Activated CD4-positive, CD25-positive, alpha-beta regulatory T cell treated with anti-CD3 and anti-CD28 coated beads, Interleukin-2, amount 50 U/mL, for 72 hours (primary cell): Measurements from ENCODE around the gene FADS1.

Source experiments
- DNase-seq: peaks from one replicate; pipeline ENCODE4 v3.0.0; 2021

The FADS1 gene

DNA sequence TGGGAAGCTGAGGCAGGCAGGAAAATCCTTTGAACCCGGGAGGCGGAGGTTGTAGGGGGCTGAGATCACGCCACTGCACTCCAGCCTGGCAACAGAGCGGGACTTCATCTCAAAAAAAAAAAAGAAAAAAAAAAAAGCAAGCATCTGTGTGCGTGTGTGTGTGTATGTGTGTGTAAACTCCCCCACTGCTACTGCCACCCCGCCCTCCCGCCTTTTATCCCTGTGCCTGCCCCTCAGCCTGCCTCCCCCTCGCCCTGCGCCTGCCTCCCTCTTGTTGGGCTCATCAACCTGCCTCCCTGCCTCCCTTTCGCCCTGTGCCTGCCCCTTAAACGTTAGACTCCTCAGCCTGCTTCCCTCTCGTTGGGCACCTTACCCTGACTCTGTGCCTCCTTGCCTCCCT lies 42.4 kb downstream of the FADS1 start:
- no peak for DNase-seq

DNA sequence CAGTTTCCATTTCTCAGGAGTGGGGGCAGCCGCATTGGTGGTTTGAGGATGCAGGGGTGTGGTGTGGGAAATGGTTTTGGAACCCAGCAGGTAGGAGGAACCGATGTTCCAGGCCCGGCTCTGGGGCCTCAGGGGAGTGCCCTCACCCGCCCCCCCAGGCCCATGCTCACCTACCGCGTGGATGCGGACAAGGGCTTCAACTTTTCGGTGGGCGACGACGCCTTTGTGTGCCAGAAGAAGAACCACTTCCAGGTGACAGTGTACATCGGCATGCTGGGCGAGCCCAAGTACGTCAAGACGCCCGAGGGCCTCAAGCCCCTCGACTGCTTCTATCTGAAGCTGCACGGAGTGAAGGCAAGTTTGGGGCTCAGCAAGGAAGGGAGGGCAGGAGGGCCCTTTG lies 43.0 kb downstream of the FADS1 start:
- DNase-seq: no peak

DNA sequence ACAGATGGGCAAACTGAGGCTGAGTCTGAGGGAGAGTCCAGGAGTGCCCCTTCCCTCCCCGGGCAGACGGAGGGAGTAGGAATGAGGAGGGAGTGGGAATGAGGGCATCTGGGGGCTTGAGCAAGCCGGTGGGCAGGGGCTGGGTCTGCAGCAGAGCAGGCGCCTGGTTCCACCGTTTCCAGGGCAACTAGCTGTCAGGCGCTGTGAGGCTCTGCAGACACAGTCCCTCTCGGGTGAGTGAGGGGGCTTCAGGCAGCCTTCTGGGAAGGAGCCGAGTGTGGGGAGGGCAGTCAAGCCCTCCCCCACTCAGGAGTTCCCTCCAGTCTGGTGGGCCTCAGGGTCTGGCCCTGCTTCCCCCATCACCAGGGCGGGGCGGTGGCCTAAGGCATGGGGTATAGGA lies 43.4 kb downstream of the FADS1 start:
- no peak for DNase-seq

- DNase-seq: no peak
Observed at GRCh38 chr11:61771985-61772455, 44.8 kb downstream of the FADS1 start.

- no peak for DNase-seq
Observed at GRCh38 chr11:61771195-61771894, 45.5 kb downstream of the FADS1 start.

GRCh38 chr11:61769946-61770683 lies 46.7 kb downstream of the FADS1 start:
- DNase-seq: no peak

DNA sequence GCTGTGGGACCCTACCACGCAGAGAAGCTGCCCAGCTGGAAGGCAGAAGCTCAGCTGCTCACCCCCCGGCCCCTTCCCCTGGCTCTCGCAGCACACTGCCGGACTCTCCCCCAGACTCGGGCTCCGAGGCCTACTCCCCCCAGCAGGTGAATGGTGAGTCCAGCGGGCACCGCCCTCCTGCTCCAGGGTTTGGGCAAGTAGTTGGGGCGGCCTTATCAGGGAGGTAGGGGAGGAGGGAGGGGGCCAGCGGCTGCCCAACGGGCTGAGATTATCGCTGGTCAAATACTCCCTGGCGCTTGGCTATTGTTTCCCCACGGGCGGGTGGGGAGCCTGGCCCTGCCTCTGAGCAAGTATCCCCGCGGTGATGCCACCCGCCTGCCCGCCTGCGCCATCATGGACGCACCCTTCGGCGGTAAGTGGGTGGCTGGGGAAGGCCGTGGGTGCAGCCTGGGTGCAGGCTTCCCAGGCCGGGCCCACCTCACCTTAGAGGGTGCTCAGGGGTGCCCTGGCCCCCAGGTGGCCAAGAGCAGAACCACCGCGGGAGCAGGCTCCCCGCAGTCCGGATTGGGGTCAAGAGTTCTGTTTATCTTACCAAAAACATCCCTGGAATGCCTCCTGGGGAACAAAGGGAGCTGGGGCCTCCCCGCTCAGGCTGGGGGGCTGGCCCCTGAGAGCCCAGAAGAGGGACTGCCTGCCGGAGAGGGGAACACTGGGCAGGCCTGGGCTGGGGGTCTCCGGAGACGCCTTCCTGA lies 47.5 kb downstream of the FADS1 start:
- DNase-seq: no peak

DNA sequence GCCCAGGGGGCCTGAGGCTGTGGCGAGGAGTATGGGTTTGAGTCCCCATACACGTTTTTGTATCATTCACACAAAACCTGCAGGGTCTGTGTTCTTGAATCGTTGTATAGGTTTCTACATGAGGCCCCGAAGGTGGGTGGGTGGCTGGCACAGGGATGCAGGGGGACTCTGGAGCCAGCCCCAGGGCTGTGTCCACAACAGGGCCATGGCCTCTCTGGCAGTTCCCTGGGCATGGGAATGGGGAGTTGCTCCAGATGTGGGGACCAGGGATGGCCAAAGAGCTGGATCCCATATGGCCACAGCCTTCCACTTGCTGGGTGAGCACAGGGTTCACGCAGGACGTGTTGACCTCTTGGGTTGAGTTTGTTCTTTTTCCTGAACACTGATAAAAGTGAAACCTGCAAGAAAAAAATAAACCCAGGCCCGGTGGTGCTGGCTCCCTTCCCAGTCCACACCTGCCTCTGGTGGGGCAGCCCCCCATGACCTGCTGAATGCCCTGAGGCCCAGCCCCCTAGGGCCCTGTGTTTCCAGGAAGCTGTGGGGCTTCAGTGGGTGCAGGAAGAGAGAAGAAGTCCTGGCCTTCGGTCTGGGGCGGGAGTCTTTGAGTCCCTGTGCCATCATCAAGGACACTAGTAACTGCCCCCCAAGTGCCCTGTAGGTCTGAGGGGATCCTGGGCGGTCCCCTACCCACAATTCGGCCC lies 48.3 kb downstream of the FADS1 start:
- no peak for DNase-seq

DNA sequence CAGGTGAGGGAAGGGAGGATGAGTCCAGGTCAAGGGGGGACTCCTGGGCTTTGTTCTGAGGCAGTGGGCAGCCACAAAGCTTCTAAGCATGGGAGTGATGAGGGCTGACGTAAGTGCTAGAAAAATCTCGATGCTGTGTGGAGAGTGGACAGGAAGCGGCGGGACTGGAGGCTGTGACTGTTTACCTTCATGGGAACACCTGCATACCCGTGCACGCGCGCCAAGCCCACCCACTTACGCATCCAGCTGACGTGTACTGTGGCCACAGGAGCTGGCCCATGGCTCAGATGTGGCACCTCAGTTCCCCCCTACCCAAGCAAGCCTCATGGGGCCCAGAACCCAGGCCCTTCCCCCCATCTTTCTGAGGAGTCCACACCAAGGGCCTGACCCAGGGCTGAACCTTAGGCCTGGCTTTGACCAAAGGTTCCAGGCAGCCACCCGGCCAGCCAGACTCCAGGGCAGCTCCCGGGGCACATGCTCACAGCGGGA lies 50.4 kb downstream of the FADS1 start:
- no peak for DNase-seq

DNA sequence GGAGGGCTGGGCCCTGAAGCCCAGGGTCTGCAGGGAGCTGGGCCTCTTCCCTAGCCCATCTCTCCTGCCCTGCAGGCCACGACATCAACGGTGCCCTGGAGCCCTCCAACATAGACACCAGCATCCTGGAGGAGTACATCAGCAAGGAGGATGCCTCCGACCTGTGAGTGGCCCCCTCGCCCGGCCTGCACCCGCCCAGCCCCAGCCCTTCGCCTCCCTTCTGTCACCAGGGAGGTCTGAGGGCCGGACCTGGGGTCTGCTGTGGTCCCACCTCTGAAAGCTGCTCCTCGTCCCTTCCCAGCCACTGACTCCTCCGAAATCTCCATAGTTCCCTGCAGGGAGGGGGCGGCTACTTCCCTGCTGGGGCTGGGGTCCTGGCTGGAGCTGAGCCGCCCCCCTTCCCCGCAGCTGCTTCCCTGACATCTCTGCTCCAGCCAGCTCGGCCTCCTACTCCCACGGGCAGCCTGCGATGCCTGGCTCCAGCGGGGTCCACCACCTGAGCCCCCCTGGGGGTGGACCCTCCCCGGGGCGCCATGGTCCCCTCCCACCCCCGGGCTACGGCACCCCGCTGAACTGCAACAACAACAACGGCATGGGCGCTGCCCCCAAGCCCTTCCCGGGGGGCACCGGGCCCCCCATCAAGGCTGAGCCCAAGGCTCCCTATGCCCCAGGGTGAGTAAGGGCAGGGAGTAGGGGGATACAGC lies 51.1 kb downstream of the FADS1 start:
- no peak for DNase-seq

DNA sequence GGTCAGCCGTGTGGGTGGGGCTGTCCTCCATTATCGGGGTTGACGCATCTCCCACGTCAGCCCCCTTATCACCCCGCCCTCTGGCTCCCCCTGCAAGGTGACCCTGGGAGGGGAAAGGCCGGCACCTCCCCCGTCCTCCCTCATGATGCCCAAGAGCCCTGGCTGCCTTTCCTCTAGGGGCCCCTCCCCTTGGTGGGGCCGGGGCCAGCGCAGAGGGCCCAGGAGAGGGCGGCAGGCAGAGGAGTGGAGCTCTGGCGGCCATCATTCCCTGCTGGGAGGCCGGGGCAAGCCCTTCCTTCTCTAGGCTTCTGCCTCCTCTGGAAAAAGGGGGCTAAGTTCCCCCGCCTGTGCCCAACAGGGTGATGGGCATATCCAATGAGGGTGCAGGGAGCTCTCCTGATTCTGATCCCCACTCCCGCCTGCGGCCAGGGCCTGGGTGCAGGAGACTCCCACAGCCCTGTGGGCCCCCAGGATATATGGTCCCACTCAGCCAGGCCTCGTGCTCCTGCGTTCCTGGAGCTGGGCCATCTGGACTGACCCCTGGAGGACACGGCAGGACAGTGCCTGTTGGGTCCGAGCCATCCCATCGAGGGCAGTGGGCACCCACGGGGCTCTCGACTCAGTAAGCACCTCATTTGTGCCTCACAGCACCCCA lies 52.1 kb downstream of the FADS1 start:
- no peak for DNase-seq

DNA sequence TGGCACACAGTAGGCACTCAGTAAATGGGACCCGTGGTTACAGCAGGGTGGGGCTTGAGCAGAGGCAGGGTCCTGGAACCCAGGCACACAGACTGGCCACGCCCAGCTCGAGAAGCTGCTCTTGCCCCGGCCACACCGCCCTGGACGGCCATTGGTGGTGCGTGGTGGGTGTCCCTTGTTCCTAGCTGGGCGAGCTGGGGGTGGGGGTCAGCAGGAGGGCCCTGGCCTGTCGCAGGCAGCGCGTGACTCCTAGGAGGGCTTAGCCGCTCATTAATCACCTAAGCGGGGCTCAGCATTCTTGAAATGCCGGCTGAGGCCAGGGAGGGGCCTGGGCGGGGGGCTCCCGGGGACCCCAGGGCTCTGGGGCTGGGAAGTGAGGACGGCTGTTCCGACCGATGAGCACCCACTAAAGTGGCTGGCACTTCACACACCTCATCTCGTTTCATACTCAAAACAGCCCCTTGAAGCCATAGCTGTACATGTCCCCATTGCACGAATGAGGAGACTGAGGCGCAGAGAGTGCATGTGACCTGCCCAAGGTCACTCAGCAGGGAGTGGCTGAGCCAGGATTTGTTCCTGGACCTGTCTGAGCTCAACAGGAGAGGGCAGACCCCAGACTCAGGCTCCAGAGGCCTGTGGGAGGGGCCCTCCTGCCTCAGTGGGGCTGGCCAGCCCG lies 52.7 kb downstream of the FADS1 start:
- no peak for DNase-seq

GRCh38 chr11:61762798-61763197 lies 54.0 kb downstream of the FADS1 start:
- no peak for DNase-seq

GRCh38 chr11:61762223-61762615 lies 54.6 kb downstream of the FADS1 start:
- no peak for DNase-seq

GRCh38 chr11:61761440-61762222 lies 55.2 kb downstream of the FADS1 start:
- no peak for DNase-seq

- DNase-seq: no peak
Observed at GRCh38 chr11:61760946-61761345, 55.9 kb downstream of the FADS1 start.

DNA sequence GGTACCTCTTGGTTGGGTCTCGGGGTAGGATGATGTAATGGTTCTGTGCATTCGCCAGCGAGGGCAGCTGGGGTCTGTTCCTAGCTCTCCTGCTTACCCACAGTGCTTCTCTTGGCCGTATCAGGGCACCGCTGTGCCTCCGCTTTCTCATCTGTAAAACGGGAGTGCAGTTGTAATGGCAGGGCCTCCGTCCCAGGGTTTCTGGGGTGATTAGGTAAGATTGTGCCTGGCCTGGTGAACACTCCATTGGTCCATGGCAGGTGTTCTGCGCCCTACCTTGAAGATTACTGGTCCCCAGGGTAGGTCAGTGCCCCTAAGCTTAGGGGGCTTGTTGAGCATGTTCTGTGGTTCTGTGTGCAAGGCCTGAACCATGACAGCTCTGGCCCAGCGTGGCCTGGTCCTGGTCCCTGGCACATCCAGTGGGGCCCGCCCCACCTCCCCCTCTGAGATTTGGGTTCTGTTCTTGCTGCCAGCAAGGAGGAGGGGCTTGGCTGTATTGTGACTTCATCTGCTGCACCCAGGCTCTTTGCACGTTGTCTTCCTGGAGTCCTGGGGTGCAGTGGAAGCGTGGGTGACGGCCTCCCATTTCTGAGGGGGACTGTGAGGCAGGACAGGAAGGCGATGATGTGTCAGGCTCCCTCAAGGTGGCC lies 59.5 kb downstream of the FADS1 start:
- no peak for DNase-seq

GRCh38 chr11:61756452-61757212 lies 60.2 kb downstream of the FADS1 start:
- no peak for DNase-seq

- DNase-seq: no peak
Observed at GRCh38 chr11:61756147-61756451, 60.7 kb downstream of the FADS1 start.
